ENCODE measurements around the gene ALCAM.

DNA sequence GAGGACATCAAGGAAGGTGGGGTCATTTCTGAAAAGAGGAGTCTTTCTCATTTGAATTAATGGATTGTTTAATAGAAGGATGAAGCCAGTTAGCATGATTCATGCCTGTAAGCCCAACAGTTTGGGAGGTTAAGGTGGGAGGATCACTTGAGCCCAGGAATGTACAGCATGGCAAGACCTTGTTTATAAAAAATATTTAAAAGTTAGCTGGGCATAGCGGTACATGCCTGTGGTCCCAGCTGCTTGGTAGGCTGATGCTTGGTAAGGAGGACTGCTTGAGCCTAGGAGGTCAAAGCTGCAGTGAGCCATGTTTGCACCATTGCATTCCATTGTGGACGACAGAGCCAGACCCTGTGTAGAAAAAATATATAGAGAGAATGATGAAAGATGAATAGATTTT is 165.5 kb downstream of the ALCAM start:
- TF ChIP-seq ZBTB7A (IDR thresholded peaks at IDR 0.05; ENCODE audit: low read depth) = no peak
- TF ChIP-seq TCF12 (IDR thresholded peaks at IDR 0.05; ENCODE audit: low read depth) = no peak
- no peak for TF ChIP-seq EGR1 (IDR thresholded peaks at IDR 0.05)
- TF ChIP-seq TAF1 (IDR thresholded peaks at IDR 0.05; ENCODE audit: low read depth) = no peak
- TF ChIP-seq EP300 (IDR thresholded peaks at IDR 0.05; ENCODE audit: borderline replicate concordance) = no peak
- TF ChIP-seq RAD21 (IDR thresholded peaks at IDR 0.05; ENCODE audit: low read depth) = no peak
- TF ChIP-seq, protein P1, sequence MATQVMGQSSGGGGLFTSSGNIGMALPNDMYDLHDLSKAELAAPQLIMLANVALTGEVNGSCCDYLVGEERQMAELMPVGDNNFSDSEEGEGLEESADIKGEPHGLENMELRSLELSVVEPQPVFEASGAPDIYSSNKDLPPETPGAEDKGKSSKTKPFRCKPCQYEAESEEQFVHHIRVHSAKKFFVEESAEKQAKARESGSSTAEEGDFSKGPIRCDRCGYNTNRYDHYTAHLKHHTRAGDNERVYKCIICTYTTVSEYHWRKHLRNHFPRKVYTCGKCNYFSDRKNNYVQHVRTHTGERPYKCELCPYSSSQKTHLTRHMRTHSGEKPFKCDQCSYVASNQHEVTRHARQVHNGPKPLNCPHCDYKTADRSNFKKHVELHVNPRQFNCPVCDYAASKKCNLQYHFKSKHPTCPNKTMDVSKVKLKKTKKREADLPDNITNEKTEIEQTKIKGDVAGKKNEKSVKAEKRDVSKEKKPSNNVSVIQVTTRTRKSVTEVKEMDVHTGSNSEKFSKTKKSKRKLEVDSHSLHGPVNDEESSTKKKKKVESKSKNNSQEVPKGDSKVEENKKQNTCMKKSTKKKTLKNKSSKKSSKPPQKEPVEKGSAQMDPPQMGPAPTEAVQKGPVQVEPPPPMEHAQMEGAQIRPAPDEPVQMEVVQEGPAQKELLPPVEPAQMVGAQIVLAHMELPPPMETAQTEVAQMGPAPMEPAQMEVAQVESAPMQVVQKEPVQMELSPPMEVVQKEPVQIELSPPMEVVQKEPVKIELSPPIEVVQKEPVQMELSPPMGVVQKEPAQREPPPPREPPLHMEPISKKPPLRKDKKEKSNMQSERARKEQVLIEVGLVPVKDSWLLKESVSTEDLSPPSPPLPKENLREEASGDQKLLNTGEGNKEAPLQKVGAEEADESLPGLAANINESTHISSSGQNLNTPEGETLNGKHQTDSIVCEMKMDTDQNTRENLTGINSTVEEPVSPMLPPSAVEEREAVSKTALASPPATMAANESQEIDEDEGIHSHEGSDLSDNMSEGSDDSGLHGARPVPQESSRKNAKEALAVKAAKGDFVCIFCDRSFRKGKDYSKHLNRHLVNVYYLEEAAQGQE (IDR thresholded peaks at IDR 0.05; ENCODE audit: low read depth) = no peak
- no peak for TF ChIP-seq TEAD4 (IDR thresholded peaks at IDR 0.05)
- no peak for TF ChIP-seq CEBPB (IDR thresholded peaks at IDR 0.05)
- TF ChIP-seq, protein P2, sequence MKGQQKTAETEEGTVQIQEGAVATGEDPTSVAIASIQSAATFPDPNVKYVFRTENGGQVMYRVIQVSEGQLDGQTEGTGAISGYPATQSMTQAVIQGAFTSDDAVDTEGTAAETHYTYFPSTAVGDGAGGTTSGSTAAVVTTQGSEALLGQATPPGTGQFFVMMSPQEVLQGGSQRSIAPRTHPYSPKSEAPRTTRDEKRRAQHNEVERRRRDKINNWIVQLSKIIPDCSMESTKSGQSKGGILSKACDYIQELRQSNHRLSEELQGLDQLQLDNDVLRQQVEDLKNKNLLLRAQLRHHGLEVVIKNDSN (IDR thresholded peaks at IDR 0.05) = no peak
- no peak for TF ChIP-seq FOXM1 (IDR thresholded peaks at IDR 0.05; ENCODE audit: borderline replicate concordance, low read depth)
- TF ChIP-seq, protein P3, sequence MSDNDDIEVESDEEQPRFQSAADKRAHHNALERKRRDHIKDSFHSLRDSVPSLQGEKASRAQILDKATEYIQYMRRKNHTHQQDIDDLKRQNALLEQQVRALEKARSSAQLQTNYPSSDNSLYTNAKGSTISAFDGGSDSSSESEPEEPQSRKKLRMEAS (IDR thresholded peaks at IDR 0.05) = no peak

Data from Ishikawa (cell line).